ENCODE results near the gene LRRC8C.

GRCh38 chr1:89641781-89642180 is 8.9 kb downstream of the LRRC8C start:
- TF ChIP-seq EZH2 (IDR thresholded peaks at IDR 0.05; ENCODE audit: borderline replicate concordance, low read length): no peak
- no peak for TF ChIP-seq CTCF (IDR thresholded peaks at IDR 0.05; ENCODE audit: low read length)

All from OCI-LY1 (cell line).